Stimulated activated CD8-positive, alpha-beta memory T cell treated with anti-CD3 and anti-CD28 coated beads, Interleukin-12 subunit alpha, Interleukin-12 subunit beta, amount 100 ng/mL, for 24 hours (primary cell): ENCODE data around the gene FBN1.

Experiments used
- DNase-seq: peaks from one replicate; pipeline ENCODE4 v3.0.0-alpha.2; 2020; ENCODE audit errors: extremely low read depth

Gene FBN1

DNA sequence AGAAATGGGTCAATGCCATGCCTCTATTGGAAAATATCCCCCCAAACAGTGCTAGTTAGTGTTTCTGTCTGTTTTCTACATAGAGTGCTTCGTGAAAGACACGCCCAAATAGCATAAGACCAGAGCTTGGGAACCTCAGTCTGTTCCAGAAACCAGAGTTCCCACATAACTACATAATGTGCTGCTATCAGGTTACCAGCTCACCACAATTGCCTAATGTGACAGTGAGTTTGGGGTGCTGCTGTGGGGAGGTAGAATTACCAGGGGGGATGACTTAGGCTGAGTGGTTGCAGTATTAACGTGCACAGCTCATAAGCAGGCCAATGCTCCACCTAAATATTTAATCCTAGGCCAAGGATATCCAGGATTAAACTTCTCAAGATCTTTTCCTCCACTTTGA lies 275.0 kb downstream of the FBN1 start:
- DNase-seq: no peak

DNA sequence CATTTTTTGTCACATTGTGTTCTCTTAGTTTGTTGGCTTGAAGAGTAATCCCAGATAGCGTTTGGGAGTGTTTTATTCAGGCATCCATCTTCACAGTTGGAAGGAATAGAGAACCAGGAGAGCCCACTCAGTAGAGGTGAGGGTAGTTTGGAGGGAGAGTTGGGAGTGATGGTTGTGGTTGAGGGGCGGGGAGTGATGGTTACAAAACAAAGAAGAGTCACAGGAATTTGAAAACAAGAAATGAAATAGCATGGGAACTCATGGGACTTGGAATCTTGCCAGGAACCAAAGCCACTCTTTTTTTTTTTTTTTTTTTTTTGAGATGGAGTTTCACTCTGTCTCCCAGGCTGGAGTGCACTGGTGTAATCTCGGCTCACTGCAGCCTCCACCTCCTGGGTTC lies 278.0 kb downstream of the FBN1 start:
- DNase-seq: no peak

DNA sequence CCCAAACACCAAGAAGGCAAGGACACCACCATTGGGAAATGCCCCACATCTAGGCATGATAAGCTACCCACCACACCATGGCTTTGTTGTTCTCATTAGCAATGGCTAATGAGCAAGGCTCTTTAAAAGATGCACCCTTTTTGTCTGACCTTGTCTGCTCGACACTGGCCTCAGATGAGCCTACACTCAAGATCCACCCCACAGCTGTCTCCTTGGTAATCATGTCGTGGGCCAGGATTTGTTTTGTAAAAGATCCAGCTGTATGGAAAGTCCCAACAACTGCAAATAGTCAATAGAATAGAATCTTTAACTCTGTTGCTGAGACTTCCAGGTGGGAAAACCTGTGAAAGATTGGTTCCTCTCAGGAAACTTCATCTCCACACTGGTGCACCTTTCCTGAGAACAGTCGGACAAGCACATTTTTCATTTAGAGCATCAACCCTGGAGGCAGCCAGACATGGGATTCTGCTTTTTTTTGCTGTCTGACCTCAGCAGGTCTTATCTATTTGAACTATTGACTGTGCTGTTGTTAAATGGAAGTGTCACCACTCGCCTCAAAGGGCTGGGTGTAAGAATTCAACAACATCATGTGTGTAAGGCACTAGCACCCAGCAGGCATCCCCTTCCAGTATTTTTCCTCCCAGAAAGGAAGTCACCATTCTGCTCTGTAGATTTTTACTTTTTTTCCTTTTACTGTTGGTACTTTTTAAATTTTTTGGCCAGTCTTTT lies 278.8 kb downstream of the FBN1 start:
- DNase-seq: no peak

DNA sequence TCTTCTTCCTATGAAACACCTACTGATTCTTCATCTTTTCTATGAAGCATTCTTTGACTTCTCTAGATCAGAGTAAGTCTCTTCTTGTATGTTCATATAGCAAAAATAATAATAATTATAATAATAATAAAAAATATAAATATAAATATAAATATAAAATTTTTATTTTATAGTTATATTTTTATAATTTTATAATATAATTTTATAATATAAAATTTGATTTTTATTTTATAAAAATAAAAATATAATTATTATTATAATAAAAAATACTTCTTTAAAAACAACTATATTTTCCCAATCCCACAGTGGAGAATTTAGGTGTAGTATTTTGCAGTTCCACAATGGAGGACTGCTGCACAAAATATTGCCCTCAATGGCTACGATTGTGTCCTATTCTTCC lies 279.9 kb downstream of the FBN1 start:
- DNase-seq: no peak

DNA sequence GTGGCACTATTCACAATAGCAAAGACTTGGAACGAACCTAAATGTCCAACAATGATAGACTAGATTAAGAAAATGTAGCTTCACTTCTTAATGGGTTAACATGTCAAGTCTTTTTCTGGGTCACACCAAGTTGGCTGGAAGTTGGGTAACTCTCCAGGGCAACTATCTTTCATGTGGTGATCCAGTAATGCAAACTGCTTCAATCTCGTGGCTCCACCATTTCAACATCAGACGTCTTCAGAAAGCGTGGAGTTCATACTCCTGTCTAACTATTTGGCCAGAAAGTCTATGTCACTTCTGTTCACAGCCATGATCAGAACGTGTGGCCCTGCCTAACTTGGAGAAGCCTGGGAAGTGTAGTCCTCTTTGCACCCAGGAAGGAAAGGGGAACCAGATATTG lies 282.0 kb downstream of the FBN1 start:
- DNase-seq: no peak

DNA sequence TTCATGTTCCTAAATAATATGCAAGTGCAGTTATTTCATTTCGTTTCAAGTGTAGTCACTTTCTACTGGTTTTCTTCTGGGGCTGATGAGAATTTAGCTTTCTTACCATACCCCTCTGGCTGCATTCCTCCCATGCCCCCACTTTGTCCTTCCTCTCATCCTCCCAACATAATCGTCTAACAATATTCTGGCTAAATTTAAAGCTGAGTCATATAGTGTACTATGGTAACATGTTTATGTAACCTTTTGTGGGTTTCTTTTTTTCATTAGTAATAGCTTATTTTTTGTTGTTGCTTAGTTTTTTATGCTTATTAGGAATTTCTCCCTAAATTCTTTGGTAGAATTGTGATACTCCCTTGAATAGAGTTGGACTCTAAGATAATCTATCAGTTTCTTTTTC lies 283.8 kb downstream of the FBN1 start:
- DNase-seq: no peak

DNA sequence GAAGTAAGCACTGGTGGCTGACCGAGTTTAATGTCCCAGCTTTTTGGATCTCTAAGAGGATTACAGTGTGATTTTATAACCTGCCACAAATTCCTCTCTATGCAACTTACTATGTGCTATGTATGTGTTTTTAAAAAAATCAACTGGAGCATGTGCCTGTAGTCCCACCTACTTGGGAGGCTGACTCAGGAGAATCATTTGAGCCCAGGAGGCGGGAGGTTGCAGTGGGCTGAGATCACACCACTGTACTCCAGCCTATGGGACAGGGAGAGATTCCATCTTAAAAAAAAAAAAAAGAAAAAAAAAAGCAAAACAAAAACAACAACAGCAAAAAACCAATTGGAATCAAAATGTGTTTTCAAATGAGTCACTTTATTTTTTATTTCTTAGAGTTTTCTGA lies 284.7 kb downstream of the FBN1 start:
- no peak for DNase-seq
